ENCODE measurements around the gene GINS2. TPM values are rescaled to one million over a fixed set of nuclear protein-coding genes. Genes with fewer than 3 reads are reported as not detected.
A peak's percentile ranks its signal among the peaks of the same experiment; 100 is the strongest.

The GINS2 gene
- total RNA-seq, 2 experiments from 2014 or later = 1.1 to 1.4 TPM

DNA sequence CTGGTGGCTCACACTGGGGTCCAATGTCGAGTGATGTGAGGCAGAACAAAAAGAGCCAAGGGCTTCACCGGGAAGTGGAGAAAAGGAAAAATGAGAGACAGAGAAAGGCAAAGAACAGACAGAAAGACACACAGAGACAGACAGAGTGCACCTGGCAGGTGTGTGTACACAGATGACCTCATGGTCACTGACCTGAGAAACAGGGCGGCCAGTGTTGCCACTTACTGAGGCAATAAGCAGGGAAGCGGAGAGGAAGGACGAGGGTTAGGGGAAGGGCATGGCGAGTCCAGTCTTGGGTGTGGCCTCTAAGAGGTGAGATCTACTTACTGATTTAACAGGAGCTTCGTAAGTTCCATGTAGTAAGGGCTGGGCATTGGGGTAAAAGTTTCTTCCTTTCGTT is 7.5 kb downstream of the GINS2 start:
- intact Hi-C loops (cut with DNase I, micrococcal nuclease) = no loop called here
- ATAC-seq (ENCODE audit: poor library complexity) (no peak), DNase-seq (no peak)
- Histone ChIP-seq H3K27ac (ENCODE audit: low read depth in 1 of 2, low read length in 2 of 2) (no peak overlapping the region), H3K4me1 (ENCODE audit: insufficient read depth, low read length) (peaks cover 16% of the 10 kb centered on the region), H3K36me3 (ENCODE audit: insufficient read depth, low read length) (peaks cover 11% of the 10 kb centered on the region), H3K9me3 (ENCODE audit: control insufficient read depth in 1 of 2, insufficient read depth in 1 of 2, low read length in 2 of 2) (no peaks in the 10 kb centered on the region), H3K27me3 (ENCODE audit: control insufficient read depth in 1 of 2, insufficient read depth in 2 of 2, low read length in 2 of 2) (no peaks in the 10 kb centered on the region), H3K4me3 (ENCODE audit: low read length) (no peak overlapping the region)
- POLR2A ChIA-PET = no interaction called here
- H3K27ac Mint-ChIP-seq = no peak overlapping the region
- H3K4me3 Mint-ChIP-seq = no peak overlapping the region
- CTCF ChIA-PET = no interaction called here
- peaks cover 8% of the 10 kb centered on the region for H3K4me1 Mint-ChIP-seq (ENCODE audit: low read depth)
- H3K36me3 Mint-ChIP-seq (ENCODE audit: low read depth) = peaks cover 3% of the 10 kb centered on the region
- no peak for TF ChIP-seq CTCF (IDR thresholded peaks at IDR 0.05)
- H3K27me3 Mint-ChIP-seq = no peaks in the 10 kb centered on the region
- H3K9me3 Mint-ChIP-seq = no peaks in the 10 kb centered on the region

DNA sequence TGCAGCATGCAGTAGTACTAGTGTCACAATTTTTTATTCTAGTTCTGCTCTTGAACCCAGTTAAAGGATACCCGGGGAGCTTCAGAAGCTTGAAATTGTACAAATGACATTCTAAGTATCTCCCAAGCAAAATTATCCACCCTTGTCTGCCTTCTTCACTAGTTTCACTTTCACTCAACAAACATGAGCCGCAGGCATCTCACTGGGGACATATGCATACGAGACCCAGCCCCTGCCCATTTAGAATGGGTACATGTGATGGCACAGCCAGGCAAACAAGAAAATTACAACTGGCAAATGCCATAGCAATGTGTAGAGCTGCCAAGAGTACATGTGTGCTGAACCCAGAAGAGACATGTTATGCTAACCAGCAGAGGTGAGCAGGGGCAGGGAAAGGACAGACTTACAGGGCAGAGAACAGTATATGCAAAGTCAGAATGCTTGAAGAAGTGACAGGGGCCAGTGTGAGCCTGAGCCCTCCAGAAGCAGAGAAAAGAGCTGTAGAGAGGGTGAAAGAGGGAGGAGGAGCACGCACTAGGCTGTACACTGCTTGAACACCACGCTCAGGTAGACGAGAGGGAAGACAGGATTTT is 8.3 kb downstream of the GINS2 start:
- Histone ChIP-seq H3K9me3 (ENCODE audit: control insufficient read depth in 1 of 2, insufficient read depth in 1 of 2, low read length in 2 of 2) (no peaks in the 10 kb centered on the region), H3K4me3 (ENCODE audit: low read length) (peak overlapping the region; percentile 15), H3K4me1 (ENCODE audit: insufficient read depth, low read length) (peaks cover 14% of the 10 kb centered on the region), H3K27me3 (ENCODE audit: control insufficient read depth in 1 of 2, insufficient read depth in 2 of 2, low read length in 2 of 2) (no peaks in the 10 kb centered on the region), H3K36me3 (ENCODE audit: insufficient read depth, low read length) (peaks cover 15% of the 10 kb centered on the region), H3K27ac (ENCODE audit: low read depth in 1 of 2, low read length in 2 of 2) (no peak overlapping the region)
- no peaks in the 10 kb centered on the region for H3K9me3 Mint-ChIP-seq
- peaks cover 3% of the 10 kb centered on the region for H3K36me3 Mint-ChIP-seq (ENCODE audit: low read depth)
- peak overlapping the region; percentile 35 for H3K4me3 Mint-ChIP-seq
- ChIA-PET POLR2A (no interaction called here), CTCF (no interaction called here)
- H3K27me3 Mint-ChIP-seq = no peaks in the 10 kb centered on the region
- intact Hi-C loops (cut with DNase I, micrococcal nuclease) = no loop called here
- H3K27ac Mint-ChIP-seq = no peak overlapping the region
- peaks cover 8% of the 10 kb centered on the region for H3K4me1 Mint-ChIP-seq (ENCODE audit: low read depth)
- DNase-seq = peak in 1 of 14 experiments; percentile 21
- no peak for TF ChIP-seq CTCF (IDR thresholded peaks at IDR 0.05)
- peak; percentile 26 for ATAC-seq (ENCODE audit: poor library complexity)

- Histone ChIP-seq H3K4me1 (ENCODE audit: insufficient read depth, low read length) (peaks cover 13% of the 10 kb centered on the region), H3K9me3 (ENCODE audit: control insufficient read depth in 1 of 2, insufficient read depth in 1 of 2, low read length in 2 of 2) (no peaks in the 10 kb centered on the region), H3K27me3 (ENCODE audit: control insufficient read depth in 1 of 2, insufficient read depth in 2 of 2, low read length in 2 of 2) (no peaks in the 10 kb centered on the region), H3K27ac (ENCODE audit: low read depth in 1 of 2, low read length in 2 of 2) (no peak overlapping the region), H3K36me3 (ENCODE audit: insufficient read depth, low read length) (peaks cover 20% of the 10 kb centered on the region), H3K4me3 (ENCODE audit: low read length) (no peak overlapping the region)
- ChIA-PET CTCF (no interaction called here), POLR2A (interaction anchor here (0.6 kb wide), 1 partner anchor 1420 kb away, joined by 3 read pairs; no protein-coding TSS in a partner anchor)
- peaks cover 8% of the 10 kb centered on the region for H3K4me1 Mint-ChIP-seq (ENCODE audit: low read depth)
- no peaks in the 10 kb centered on the region for H3K9me3 Mint-ChIP-seq
- H3K27me3 Mint-ChIP-seq = no peaks in the 10 kb centered on the region
- DNase-seq (no peak), ATAC-seq (ENCODE audit: poor library complexity) (no peak)
- no peak overlapping the region for H3K27ac Mint-ChIP-seq
- TF ChIP-seq CTCF (IDR thresholded peaks at IDR 0.05) = no peak
- no peak overlapping the region for H3K4me3 Mint-ChIP-seq
- peaks cover 9% of the 10 kb centered on the region for H3K36me3 Mint-ChIP-seq (ENCODE audit: low read depth)
- intact Hi-C loops (cut with DNase I, micrococcal nuclease) = loop anchor here in 1 of 2 experiments (5.0 kb wide), 1 partner anchor 77 kb away; no protein-coding TSS in a partner anchor
Observed at GRCh38 chr16:85679870-85680269, 8.9 kb downstream of the GINS2 start.

Measured in CD4-positive, alpha-beta T cell (primary cell).